K562 treated with DMSO at 1 percent for 24 hours (cell line): ENCODE measurements around the gene DYNLT4. TPM values are rescaled to one million over a fixed set of nuclear protein-coding genes. Genes with fewer than 3 reads are reported as not detected.

Experiments used
- total RNA-seq: library from RNA; unstranded; fragments of 300-600 nt; gene quantifications from 2 replicates; pipeline ENCODE4 v1.2.3, GENCODE V29; 2022; ENCODE audit warnings: low read depth; ENCODE audit not compliant: insufficient read depth

Gene DYNLT4
- total RNA-seq, result 0.72 and 2.3 TPM in 2 replicates

GRCh38 chr1:44806704-44807363 lies at the start of gene DYNLT4:
Gene DYNLT4 (minus strand): TSS chr1:44807351. CDS start chr1:44806668, 683 bp downstream.

GRCh38 chr1:44842862-44843655 lies 35.9 kb upstream of the DYNLT4 start, which contains the start of gene PTCH2:
Gene PTCH2 (minus strand): TSS chr1:44843253. CDS start chr1:44842932, 321 bp downstream.

GRCh38 chr1:44808063-44808937 lies 1.1 kb upstream of the DYNLT4 start, which contains the start of gene BTBD19:
Gene BTBD19 (plus strand): TSS chr1:44808523. CDS start chr1:44808821, 298 bp downstream.

GRCh38 chr1:44799770-44800584 lies 7.2 kb downstream of the DYNLT4 start, which contains the start of gene PLK3:
Gene PLK3 (plus strand): TSS chr1:44800377. CDS start chr1:44800464, 87 bp downstream.

GRCh38 chr1:44788120-44788860 lies 18.9 kb downstream of the DYNLT4 start, which contains the start of gene BEST4:
Gene BEST4 (minus strand): TSS chr1:44788170. CDS start chr1:44787705, 465 bp downstream.

GRCh38 chr1:44775078-44775929 lies 31.8 kb downstream of the DYNLT4 start, which contains the start of gene RPS8:
Gene RPS8 (plus strand): TSS chr1:44775540. CDS start chr1:44775597, 57 bp downstream.

Other genes starting within 250 kb of the DYNLT4 start
- 13.9 and 14.1 TPM in 2 replicates for gene TMEM53, start 132.9 kb downstream of the DYNLT4 start, total RNA-seq
- gene ARMH1, start 132.6 kb downstream of the DYNLT4 start, total RNA-seq, result not detected in 2 replicates
- gene RNU5D-1, start 76.2 kb downstream of the DYNLT4 start, total RNA-seq, result not detected in 2 replicates
- 182 and 196 TPM in 2 replicates for gene KIF2C, start 67.5 kb downstream of the DYNLT4 start, total RNA-seq
- 5,486 and 5,742 TPM in 2 replicates for gene RPS8, start 31.8 kb downstream of the DYNLT4 start, total RNA-seq
- gene BEST4, start 19.2 kb downstream of the DYNLT4 start, total RNA-seq, result not detected in 2 replicates
- 22.5 and 22.7 TPM in 2 replicates for gene PLK3, start 7.0 kb downstream of the DYNLT4 start, total RNA-seq
- 2.4 and 3.0 TPM in 2 replicates for gene BTBD19, start 1.2 kb upstream of the DYNLT4 start, total RNA-seq
- gene PTCH2, start 35.9 kb upstream of the DYNLT4 start, total RNA-seq, result 0.68 and 1.1 TPM in 2 replicates
- 58.8 and 67.1 TPM in 2 replicates for gene EIF2B3, start 179.2 kb upstream of the DYNLT4 start, total RNA-seq
- 75.3 and 79.8 TPM in 2 replicates for gene HECTD3, start 204.0 kb upstream of the DYNLT4 start, total RNA-seq
- 480 and 503 TPM in 2 replicates for gene UROD, start 204.9 kb upstream of the DYNLT4 start, total RNA-seq